Gastrocnemius medialis (tissue), 4 donors: ENCODE measurements around the gene PLEKHM1. TPM values are rescaled to one million over a fixed set of nuclear protein-coding genes. Genes with fewer than 3 reads are reported as not detected.

Source experiments
- ATAC-seq, 2 donors: fragments of 150-250 bp; one replicate each; pipeline ENCODE4 v1.9.1; 2016
- DNase-seq, 2 donors: peaks; one replicate each; pipeline ENCODE4 v3.0.0-alpha.2; 2019
- H3K27ac ChIP-seq, 4 donors: fragments of 200-600 bp; sonication (generic); 1 replicate in 1 of 4; 2 replicates in 3 of 4; pipeline ENCODE4 v1.5.1; 2016 to 2018; ENCODE audit warnings: mild to moderate bottlenecking in 2 of 4, moderate library complexity in 1 of 4
- H3K27me3 ChIP-seq, 3 donors: fragments of 200-600 bp; sonication (generic) in 2 of 3; 1 replicate in 1 of 3; 2 replicates in 2 of 3; pipeline versions ENCODE4 v1.5.1 to v1.6.0; 2016 to 2019; ENCODE audit warnings: mild to moderate bottlenecking in 1 of 3, moderate library complexity in 1 of 3
- H3K36me3 ChIP-seq, 2 donors: fragments of 200-600 bp; sonication (generic) in 1 of 2; one replicate each; pipeline ENCODE4 v1.5.1; 2017 to 2018
- H3K4me1 ChIP-seq, 2 donors: fragments of 200-600 bp; sonication (generic) in 1 of 2; one replicate each; pipeline ENCODE4 v1.5.1; 2016 to 2017; ENCODE audit warnings: mild to moderate bottlenecking in 2 of 2
- H3K4me3 ChIP-seq, 4 donors: fragments of 200-600 bp; sonication (generic) in 3 of 4; 1 replicate in 1 of 4; 2 replicates in 3 of 4; pipeline ENCODE4 v1.5.1; 2016 to 2019; ENCODE audit warnings: mild to moderate bottlenecking in 2 of 4
- H3K9me3 ChIP-seq, 3 donors: fragments of 200-600 bp; sonication (generic) in 2 of 3; 1 replicate in 1 of 3; 2 replicates in 2 of 3; pipeline ENCODE4 v1.5.1; 2016 to 2019
- POLR2A ChIP-seq, 2 donors: fragments of 450-650 bp; IDR thresholded peaks; one replicate each; pipeline ENCODE4 v1.6.1; 2017; ENCODE audit warnings: antibody characterized with exemption in 2 of 2, mild to moderate bottlenecking in 2 of 2, moderate library complexity in 2 of 2
- in situ Hi-C, 4 donors: fragments of 200-750 bp; cut with MboI; loops; one replicate each; pipeline versions ENCODE4 v1.15.0 to v1.8.0; 2017; ENCODE audit warnings: low sequenced_read_pairs in 4 of 4
- intact Hi-C: fragments of 100-400 bp; cut with DNase I; formaldehyde crosslinking; loops from one replicate; pipeline ENCODE4 v1.15.1; 2023; ENCODE audit warnings: low total_unique reads
- total RNA-seq, 4 donors: library from RNA; depleted of rRNA; stranded (reverse); fragments of >200 nt; gene quantifications; one replicate each; pipeline versions ENCODE4 v1.1.0 to v1.2.3, GENCODE V29; 2016
- TF ChIP-seq, protein P1 (sequence below), 5 experiments: fragments of 450-650 bp in 3 of 5; fragments of 200-600 bp in 2 of 5; sonication (generic) in 2 of 5; IDR thresholded peaks in 4 of 5; conservative IDR thresholded peaks in 1 of 5; 1 replicate in 4 of 5; 2 replicates in 1 of 5; pipeline ENCODE4 v1.5.1; 2016 to 2019; ENCODE audit warnings: antibody characterized with exemption in 5 of 5, mild to moderate bottlenecking in 3 of 5, moderate library complexity in 3 of 5

The PLEKHM1 gene
- total RNA-seq, 4 donors from 2014 or later, result 27.5 to 86.8 (median 31.3) TPM

DNA sequence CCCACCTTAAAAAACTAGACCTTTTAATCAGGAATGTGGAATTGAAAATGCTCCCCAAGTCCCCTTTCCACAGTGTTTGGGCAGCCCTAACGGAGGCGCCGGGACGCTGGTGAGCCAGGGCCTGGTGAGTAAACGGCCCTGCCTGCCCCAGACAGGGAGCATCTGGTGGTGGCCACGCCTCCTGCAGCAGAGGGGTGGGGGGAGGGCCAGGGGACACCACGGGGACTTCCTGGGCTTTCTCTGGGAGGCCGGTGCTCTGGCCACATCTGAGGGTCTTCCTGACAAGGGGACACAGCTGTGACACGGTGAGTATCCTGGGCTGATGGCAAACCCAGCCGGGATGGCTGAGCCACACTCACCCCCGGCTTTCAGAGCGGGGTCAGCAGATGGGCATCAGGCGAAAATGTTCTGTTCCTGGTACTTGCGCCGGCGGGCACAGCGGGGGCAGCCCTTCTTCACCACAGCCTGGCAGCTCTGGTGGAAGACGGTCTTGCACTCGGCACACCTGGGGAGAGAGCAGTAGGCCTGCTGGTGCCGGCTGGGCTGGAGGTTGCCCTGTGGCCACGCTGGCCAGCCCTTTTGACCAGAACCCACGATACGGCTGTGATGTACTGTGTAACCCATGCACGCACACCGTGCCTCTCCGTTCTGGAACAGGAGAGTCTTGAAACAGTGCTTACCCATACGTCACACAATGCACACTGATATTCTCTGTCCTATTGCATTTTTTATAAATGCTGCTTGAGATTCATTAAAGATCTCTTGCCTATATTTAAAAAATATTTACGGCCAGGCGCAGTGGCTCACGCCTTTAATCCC is 52.8 kb downstream of the PLEKHM1 start:
- in situ Hi-C loops, result no loop called here
- peaks cover 0 to 27% of the 10 kb centered on the region in 2 donors for H3K36me3 ChIP-seq
- H3K27ac ChIP-seq, result no peak overlapping the region
- H3K4me1 ChIP-seq, result peaks cover 27 to 30% of the 10 kb centered on the region in 2 donors
- intact Hi-C loops, result no loop called here
- TF ChIP-seq, protein P1, sequence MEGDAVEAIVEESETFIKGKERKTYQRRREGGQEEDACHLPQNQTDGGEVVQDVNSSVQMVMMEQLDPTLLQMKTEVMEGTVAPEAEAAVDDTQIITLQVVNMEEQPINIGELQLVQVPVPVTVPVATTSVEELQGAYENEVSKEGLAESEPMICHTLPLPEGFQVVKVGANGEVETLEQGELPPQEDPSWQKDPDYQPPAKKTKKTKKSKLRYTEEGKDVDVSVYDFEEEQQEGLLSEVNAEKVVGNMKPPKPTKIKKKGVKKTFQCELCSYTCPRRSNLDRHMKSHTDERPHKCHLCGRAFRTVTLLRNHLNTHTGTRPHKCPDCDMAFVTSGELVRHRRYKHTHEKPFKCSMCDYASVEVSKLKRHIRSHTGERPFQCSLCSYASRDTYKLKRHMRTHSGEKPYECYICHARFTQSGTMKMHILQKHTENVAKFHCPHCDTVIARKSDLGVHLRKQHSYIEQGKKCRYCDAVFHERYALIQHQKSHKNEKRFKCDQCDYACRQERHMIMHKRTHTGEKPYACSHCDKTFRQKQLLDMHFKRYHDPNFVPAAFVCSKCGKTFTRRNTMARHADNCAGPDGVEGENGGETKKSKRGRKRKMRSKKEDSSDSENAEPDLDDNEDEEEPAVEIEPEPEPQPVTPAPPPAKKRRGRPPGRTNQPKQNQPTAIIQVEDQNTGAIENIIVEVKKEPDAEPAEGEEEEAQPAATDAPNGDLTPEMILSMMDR (IDR thresholded peaks at IDR 0.05 in 4 of 5, conservative IDR thresholded peaks at IDR 0.05 in 1 of 5), result no peak
- TF ChIP-seq POLR2A (IDR thresholded peaks at IDR 0.05), result no peak
- DNase-seq (no peak), ATAC-seq (no peak)
- no peak overlapping the region for H3K4me3 ChIP-seq
- peaks cover 0 to 9% (median 3%) of the 10 kb centered on the region in 3 donors for H3K27me3 ChIP-seq
- no peaks in the 10 kb centered on the region for H3K9me3 ChIP-seq

DNA sequence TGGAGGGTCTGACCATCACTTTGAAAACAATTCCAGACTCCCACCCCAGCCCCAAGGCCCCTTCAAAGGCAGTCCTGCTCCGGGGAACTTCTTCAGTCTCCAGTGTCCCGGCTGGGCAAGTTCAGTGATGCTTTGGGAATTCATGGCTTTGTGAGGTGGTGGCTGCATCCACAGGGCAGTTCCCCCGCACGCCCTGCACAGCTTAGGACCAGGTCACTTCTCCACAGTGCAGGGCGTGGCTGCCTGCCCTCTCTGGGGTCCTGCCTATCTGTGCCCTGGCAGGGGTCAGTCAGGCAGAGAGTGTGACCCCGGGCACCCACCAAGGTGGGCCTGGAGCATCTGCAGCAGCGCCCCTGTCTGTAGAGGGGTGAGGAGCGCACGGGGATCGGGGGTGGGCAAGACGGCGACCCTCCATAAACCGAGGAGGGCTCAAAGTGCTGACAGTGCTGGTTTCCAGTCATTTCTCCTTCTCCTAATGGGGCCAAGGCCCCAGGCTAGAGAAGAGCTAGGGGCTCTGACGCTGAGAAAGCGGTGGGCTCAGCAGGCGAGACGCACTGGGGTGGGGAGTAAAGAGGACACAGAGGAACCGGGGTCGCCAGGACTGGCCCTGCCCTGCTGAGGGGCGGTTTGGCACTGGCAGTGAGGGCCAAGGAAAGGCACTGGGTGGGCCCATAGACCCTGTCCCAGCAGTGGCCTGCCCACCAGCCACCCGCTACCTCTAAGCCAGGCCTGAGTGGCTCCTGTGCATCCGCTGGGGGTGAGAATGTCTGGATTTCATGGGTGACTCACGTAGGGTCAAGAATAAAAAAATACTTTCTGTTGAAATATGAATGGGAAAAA is 53.7 kb downstream of the PLEKHM1 start:
- intact Hi-C loops (no loop called here), in situ Hi-C loops (no loop called here)
- no peak for DNase-seq
- Histone ChIP-seq H3K27me3 (peaks cover 3 to 17% (median 12%) of the 10 kb centered on the region in 3 donors), H3K9me3 (no peaks in the 10 kb centered on the region), H3K4me3 (no peak overlapping the region), H3K27ac (no peak overlapping the region), H3K36me3 (peaks cover 0 to 27% of the 10 kb centered on the region in 2 donors), H3K4me1 (peaks cover 30 to 34% of the 10 kb centered on the region in 2 donors)
- ATAC-seq, result no peak
- TF ChIP-seq POLR2A (IDR thresholded peaks at IDR 0.05), result no peak
- TF ChIP-seq, protein P1 (IDR thresholded peaks at IDR 0.05 in 4 of 5, conservative IDR thresholded peaks at IDR 0.05 in 1 of 5), result no peak

DNA sequence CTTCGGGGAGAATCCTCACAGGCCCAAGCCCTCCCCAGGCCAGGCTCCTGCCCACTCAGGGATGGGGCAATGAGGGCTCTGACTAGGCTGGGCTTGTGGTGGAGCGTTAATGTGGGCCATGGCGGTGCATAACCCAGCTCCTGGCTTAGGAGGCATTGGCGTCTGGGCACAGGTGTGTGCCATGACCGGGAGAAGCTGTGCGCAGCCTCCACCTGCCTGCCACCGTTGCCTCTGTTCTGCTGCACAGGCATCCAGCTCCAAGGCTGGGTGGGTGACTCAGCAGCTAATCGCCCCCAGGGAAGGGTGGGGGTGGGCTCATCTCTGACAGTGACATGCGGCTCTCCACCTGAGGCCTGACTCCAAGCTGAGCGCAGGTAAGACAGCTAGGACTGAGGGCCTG is 54.4 kb downstream of the PLEKHM1 start:
- Histone ChIP-seq H3K9me3 (no peaks in the 10 kb centered on the region), H3K4me3 (no peak overlapping the region), H3K27ac (no peak overlapping the region), H3K27me3 (peaks cover 8 to 24% (median 18%) of the 10 kb centered on the region in 3 donors), H3K36me3 (peaks cover 0 to 27% of the 10 kb centered on the region in 2 donors), H3K4me1 (peaks cover 33 to 38% of the 10 kb centered on the region in 2 donors)
- ATAC-seq, result no peak
- intact Hi-C loops, result no loop called here
- TF ChIP-seq, protein P1 (IDR thresholded peaks at IDR 0.05 in 4 of 5, conservative IDR thresholded peaks at IDR 0.05 in 1 of 5), result no peak
- no peak for TF ChIP-seq POLR2A (IDR thresholded peaks at IDR 0.05)
- DNase-seq, result no peak
- in situ Hi-C loops, result no loop called here

DNA sequence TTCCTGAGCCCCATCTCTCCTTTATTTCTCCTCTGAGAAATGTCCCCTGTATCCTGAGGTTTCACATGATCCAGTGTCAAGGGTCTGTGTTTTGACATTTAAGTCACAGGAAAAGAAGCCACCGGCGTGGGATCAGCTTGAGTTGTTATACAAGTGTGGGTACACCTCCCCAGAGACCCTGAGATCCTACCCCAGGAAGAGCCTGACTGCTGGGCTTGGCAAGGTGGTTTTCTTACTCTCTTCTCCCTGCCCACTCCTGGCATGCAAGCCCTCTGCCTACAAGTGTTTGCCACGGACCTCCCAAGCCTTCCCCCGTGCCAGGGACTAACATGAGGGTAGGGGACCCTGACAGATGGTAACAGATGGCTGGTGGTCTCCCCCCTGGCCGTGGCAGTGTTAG is 55.0 kb downstream of the PLEKHM1 start:
- peaks cover 0 to 27% of the 10 kb centered on the region in 2 donors for H3K36me3 ChIP-seq

More for the DNA sequence above, 55.0 kb downstream of the PLEKHM1 start:
- ATAC-seq (no peak), DNase-seq (no peak)
- intact Hi-C loops (no loop called here), in situ Hi-C loops (no loop called here)
- H3K4me3 ChIP-seq, result no peak overlapping the region
- no peaks in the 10 kb centered on the region for H3K9me3 ChIP-seq
- TF ChIP-seq, protein P1 (IDR thresholded peaks at IDR 0.05 in 4 of 5, conservative IDR thresholded peaks at IDR 0.05 in 1 of 5), result no peak
- no peak for TF ChIP-seq POLR2A (IDR thresholded peaks at IDR 0.05)
- H3K4me1 ChIP-seq, result peaks cover 30 to 38% of the 10 kb centered on the region in 2 donors
- no peak overlapping the region for H3K27ac ChIP-seq
- peaks cover 15 to 30% (median 25%) of the 10 kb centered on the region in 3 donors for H3K27me3 ChIP-seq
